DND-41 (cell line): ENCODE results near the gene TACC3.

ENCODE experiments used
- ATAC-seq: fragments of 200-7000 bp; cut with Tn5 transposase; 3 replicates; pipeline ENCODE4 v1.9.1; 2021; ENCODE audit warnings: low read depth; ENCODE audit not compliant: insufficient read depth
- DNase-seq: peaks from one replicate; pipeline ENCODE4 v3.0.0-alpha.2; 2020
- H2AFZ ChIP-seq: 2 replicates; pipeline ENCODE4 v1.6.0; 2012; ENCODE audit warnings: low read depth, low read length
- H3K27ac ChIP-seq: 2 replicates; pipeline ENCODE4 v1.5.1; 2012; ENCODE audit warnings: low read length, inconsistent platforms
- H3K27me3 ChIP-seq: fragments of 200-600 bp; sonication (generic); 2 replicates; pipeline ENCODE4 v1.6.0; 2012; ENCODE audit warnings: low read length, mild to moderate bottlenecking, inconsistent platforms; ENCODE audit not compliant: insufficient read depth, poor library complexity
- H3K36me3 ChIP-seq: 2 replicates; pipeline ENCODE4 v1.5.1; 2012; ENCODE audit warnings: low read length, inconsistent platforms; ENCODE audit not compliant: insufficient read depth
- H3K4me1 ChIP-seq: 2 replicates; pipeline ENCODE4 v1.5.1; 2012; ENCODE audit warnings: mild to moderate bottlenecking, low read length; ENCODE audit not compliant: insufficient read depth
- H3K4me2 ChIP-seq: 2 replicates; pipeline ENCODE4 v1.6.0; 2012; ENCODE audit warnings: mild to moderate bottlenecking, moderate library complexity, low read length, inconsistent platforms; ENCODE audit not compliant: insufficient read depth
- H3K4me3 ChIP-seq, 2 experiments: fragments of 200-600 bp in 1 of 2; shearing (Covaris generic) in 1 of 2; 2 replicates each; pipeline ENCODE4 v1.5.1; 2012 to 2016; ENCODE audit warnings: inconsistent platforms in 2 of 2, low read length in 2 of 2, mild to moderate bottlenecking in 2 of 2, low read depth in 1 of 2, moderate library complexity in 1 of 2
- H3K79me2 ChIP-seq: 2 replicates; pipeline ENCODE4 v1.6.0; 2012; ENCODE audit warnings: low read length, inconsistent platforms; ENCODE audit not compliant: insufficient read depth
- H3K9ac ChIP-seq: 2 replicates; pipeline ENCODE4 v1.6.0; 2012; ENCODE audit warnings: low read depth, mild to moderate bottlenecking, inconsistent platforms, low read length, moderate library complexity
- H3K9me3 ChIP-seq: 2 replicates; pipeline ENCODE4 v1.5.1; 2012; ENCODE audit warnings: low read length, moderate library complexity, mild to moderate bottlenecking, inconsistent platforms; ENCODE audit not compliant: insufficient read depth, severe bottlenecking
- H4K20me1 ChIP-seq: 2 replicates; pipeline ENCODE4 v1.6.0; 2012; ENCODE audit warnings: low read length; ENCODE audit not compliant: insufficient read depth
- EZH2 ChIP-seq: IDR thresholded peaks from 3 replicates; pipeline ENCODE4 v1.6.1; 2012; ENCODE audit warnings: borderline replicate concordance, low read depth, mild to moderate bottlenecking, moderate library complexity, low read length, inconsistent platforms; ENCODE audit not compliant: severe bottlenecking
- TF ChIP-seq, protein P1 (sequence below): IDR thresholded peaks from 2 replicates; pipeline ENCODE4 v1.5.1; 2012; ENCODE audit warnings: borderline replicate concordance, low read length, moderate library complexity, mild to moderate bottlenecking; ENCODE audit not compliant: poor library complexity, severe bottlenecking; ENCODE audit errors: extremely low read depth

The TACC3 gene

DNA sequence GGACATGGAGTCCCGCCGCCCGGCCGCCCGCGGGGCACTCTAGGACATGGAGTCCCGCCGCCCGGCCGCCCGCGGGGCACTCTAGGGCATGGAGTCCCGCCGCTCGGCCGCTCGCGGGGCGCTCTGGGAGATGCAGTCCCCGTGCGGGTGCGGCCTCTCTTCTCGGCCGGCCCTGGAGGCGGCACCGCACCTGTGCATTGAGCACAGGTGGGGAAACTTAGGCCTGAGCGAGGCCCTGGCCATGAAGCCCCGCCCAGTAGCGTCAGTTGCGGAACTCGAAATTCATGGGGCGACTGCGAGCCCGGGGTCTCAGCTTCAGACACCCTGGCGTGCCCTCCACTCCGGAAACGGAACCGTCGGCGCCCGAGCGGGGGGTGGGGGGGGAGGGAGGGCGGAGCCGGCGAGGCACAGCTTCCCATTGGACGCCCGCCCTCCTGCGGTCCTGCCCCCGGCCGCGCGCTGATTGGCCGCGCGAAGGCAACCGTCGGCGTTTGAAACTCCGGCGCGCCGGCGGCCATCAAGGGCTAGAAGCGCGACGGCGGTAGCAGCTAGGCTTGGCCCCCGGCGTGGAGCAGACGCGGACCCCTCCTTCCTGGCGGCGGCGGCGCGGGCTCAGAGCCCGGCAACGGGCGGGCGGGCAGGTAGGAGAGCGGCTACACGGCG, at the start of gene TACC3, which contains the start of gene TMEM129:
TSS of gene TACC3 (plus strand) at position 519 of the 663 bp plus-strand sequence. CDS start 1,901 bp downstream, outside the sequence.
TSS of gene TMEM129 (minus strand) at position 321 of the 663 bp plus-strand sequence. CDS start 486 bp downstream, outside the sequence.
- DNase-seq (peak; percentile 94), ATAC-seq (peak; percentile 82)
- H3K4me2 ChIP-seq, result peak within 1 kb of the TSS; percentile 100
- TF ChIP-seq, protein P1, sequence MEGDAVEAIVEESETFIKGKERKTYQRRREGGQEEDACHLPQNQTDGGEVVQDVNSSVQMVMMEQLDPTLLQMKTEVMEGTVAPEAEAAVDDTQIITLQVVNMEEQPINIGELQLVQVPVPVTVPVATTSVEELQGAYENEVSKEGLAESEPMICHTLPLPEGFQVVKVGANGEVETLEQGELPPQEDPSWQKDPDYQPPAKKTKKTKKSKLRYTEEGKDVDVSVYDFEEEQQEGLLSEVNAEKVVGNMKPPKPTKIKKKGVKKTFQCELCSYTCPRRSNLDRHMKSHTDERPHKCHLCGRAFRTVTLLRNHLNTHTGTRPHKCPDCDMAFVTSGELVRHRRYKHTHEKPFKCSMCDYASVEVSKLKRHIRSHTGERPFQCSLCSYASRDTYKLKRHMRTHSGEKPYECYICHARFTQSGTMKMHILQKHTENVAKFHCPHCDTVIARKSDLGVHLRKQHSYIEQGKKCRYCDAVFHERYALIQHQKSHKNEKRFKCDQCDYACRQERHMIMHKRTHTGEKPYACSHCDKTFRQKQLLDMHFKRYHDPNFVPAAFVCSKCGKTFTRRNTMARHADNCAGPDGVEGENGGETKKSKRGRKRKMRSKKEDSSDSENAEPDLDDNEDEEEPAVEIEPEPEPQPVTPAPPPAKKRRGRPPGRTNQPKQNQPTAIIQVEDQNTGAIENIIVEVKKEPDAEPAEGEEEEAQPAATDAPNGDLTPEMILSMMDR, result no peak
- TF ChIP-seq EZH2, result no peak
- peaks cover 68% of the 10 kb centered on the region for H3K36me3 ChIP-seq
- peak within 1 kb of the TSS; percentile 91 to 94 for H3K4me3 ChIP-seq
- H3K9me3 ChIP-seq, result no peaks in the 10 kb centered on the region
- peaks cover 70% of the 10 kb centered on the region for H4K20me1 ChIP-seq
- peak within 1 kb of the TSS; percentile 86 for H3K27ac ChIP-seq
- H3K27me3 ChIP-seq, result no peaks in the 10 kb centered on the region
- peaks cover 73% of the 10 kb centered on the region for H3K4me1 ChIP-seq
- H2AFZ ChIP-seq, result peak within 1 kb of the TSS; percentile 79
- H3K79me2 ChIP-seq, result peaks cover 95% of the 10 kb centered on the region
- H3K9ac ChIP-seq, result peak within 1 kb of the TSS; percentile 95

DNA sequence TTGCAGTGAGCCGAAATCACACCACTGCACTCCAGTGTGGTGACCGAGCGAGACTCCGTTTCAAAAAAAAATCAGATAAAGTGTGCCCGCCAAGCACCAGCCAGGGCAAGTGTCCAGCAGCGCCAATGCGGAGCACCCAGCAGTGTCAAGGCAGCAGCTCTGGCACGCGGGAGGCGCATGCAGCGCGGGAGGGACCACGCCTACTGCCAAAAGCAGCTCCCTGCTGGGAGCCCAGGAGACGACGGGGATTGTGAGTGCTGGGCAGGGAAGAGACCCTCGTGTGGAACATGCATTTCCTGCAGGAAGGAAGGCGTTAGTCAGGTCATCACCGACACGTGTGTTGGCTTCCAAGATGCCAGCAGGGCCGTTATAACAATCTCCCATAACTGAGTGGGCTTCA, 47.6 kb upstream of the TACC3 start:
- H3K36me3 ChIP-seq, result no peaks in the 10 kb centered on the region
- ATAC-seq (no peak), DNase-seq (no peak)
- no peaks in the 10 kb centered on the region for H3K79me2 ChIP-seq
- no peak overlapping the region for H3K9ac ChIP-seq
- no peaks in the 10 kb centered on the region for H4K20me1 ChIP-seq
- H2AFZ ChIP-seq, result no peak overlapping the region
- H3K27ac ChIP-seq, result no peak overlapping the region
- no peaks in the 10 kb centered on the region for H3K9me3 ChIP-seq
- no peaks in the 10 kb centered on the region for H3K27me3 ChIP-seq
- TF ChIP-seq, protein P1, result no peak
- TF ChIP-seq EZH2, result no peak
- H3K4me2 ChIP-seq, result no peak overlapping the region
- no peaks in the 10 kb centered on the region for H3K4me1 ChIP-seq
- no peak overlapping the region for H3K4me3 ChIP-seq

DNA sequence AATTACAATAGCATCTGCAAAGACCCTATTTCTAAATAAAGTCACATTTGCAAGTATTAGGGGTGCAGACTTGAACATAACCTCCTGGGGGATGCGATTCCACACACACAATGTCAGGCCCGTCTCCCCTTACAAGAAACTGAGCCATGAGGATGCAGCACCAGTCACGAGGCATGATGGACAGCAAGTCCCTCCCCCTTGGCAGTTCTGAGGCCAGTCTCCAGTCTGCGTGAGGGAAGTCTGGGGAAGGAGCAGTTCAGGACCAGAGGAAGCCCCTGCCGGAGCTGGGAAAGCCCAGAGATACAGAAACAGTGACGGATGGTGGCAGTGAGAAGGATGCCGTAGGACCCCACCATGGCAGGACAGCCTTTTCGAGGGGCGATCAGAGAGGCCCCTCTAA, 46.6 kb upstream of the TACC3 start:
- H3K36me3 ChIP-seq, result no peaks in the 10 kb centered on the region
- no peak overlapping the region for H3K4me3 ChIP-seq
- ATAC-seq (no peak), DNase-seq (no peak)
- no peak overlapping the region for H3K9ac ChIP-seq
- no peaks in the 10 kb centered on the region for H3K4me1 ChIP-seq
- H4K20me1 ChIP-seq, result no peaks in the 10 kb centered on the region
- no peak overlapping the region for H3K27ac ChIP-seq
- no peaks in the 10 kb centered on the region for H3K27me3 ChIP-seq
- no peaks in the 10 kb centered on the region for H3K9me3 ChIP-seq
- H3K4me2 ChIP-seq, result no peak overlapping the region
- TF ChIP-seq, protein P1, result no peak
- TF ChIP-seq EZH2, result no peak
- H2AFZ ChIP-seq, result no peak overlapping the region
- no peaks in the 10 kb centered on the region for H3K79me2 ChIP-seq
